Superior temporal gyrus (tissue), 1 donor: ENCODE measurements around the gene TFEB.
A peak's percentile ranks its signal among the peaks of the same experiment; 100 is the strongest.

Experiments used
- DNase-seq: peaks from one replicate; pipeline ENCODE4 v3.0.0-alpha.2; 2016; ENCODE audit errors: extremely low spot score

The TFEB gene

GRCh38 chr6:41735427-41736185, at the start of gene TFEB:
TSS of gene TFEB (minus strand) at chr6:41735608. CDS start at chr6:41691213, 44,395 bp downstream.
- peak; percentile 96 for DNase-seq

- DNase-seq, result no peak
Observed at GRCh38 chr6:41784581-41785171, 49.3 kb upstream of the TFEB start.

GRCh38 chr6:41783106-41783780, 47.8 kb upstream of the TFEB start:
- no peak for DNase-seq

GRCh38 chr6:41781366-41781730, 45.9 kb upstream of the TFEB start:
- DNase-seq, result no peak

GRCh38 chr6:41780551-41781365, 45.4 kb upstream of the TFEB start, which contains the start of gene PRICKLE4:
TSS of gene PRICKLE4 (plus strand) at chr6:41780782. CDS start at chr6:41783474, 2,692 bp downstream.
- no peak for DNase-seq

- peak; percentile 99 for DNase-seq
Observed at GRCh38 chr6:41779788-41780550, 44.6 kb upstream of the TFEB start, which contains the start of gene FRS3. TSS of gene FRS3 (minus strand) at chr6:41779900. CDS start at chr6:41776987, 2,913 bp downstream.

GRCh38 chr6:41779336-41779735, 43.9 kb upstream of the TFEB start:
- no peak for DNase-seq

- no peak for DNase-seq
Observed at GRCh38 chr6:41778895-41779294, 43.5 kb upstream of the TFEB start.

GRCh38 chr6:41777551-41778285, 42.3 kb upstream of the TFEB start:
- no peak for DNase-seq

GRCh38 chr6:41775293-41775882, 40.0 kb upstream of the TFEB start:
- no peak for DNase-seq

GRCh38 chr6:41774841-41775240, 39.4 kb upstream of the TFEB start:
- DNase-seq, result no peak

- DNase-seq, result no peak
Observed at GRCh38 chr6:41771058-41771983, 35.9 kb upstream of the TFEB start.

GRCh38 chr6:41770381-41771057, 35.1 kb upstream of the TFEB start:
- DNase-seq, result no peak

GRCh38 chr6:41769376-41769775, 34.0 kb upstream of the TFEB start:
- no peak for DNase-seq

- no peak for DNase-seq
Observed at GRCh38 chr6:41768545-41769308, 33.3 kb upstream of the TFEB start.

- no peak for DNase-seq
Observed at GRCh38 chr6:41767112-41767833, 31.9 kb upstream of the TFEB start.
